Activated naive CD4-positive, alpha-beta T cell treated with anti-CD3 and anti-CD28 coated beads, Interleukin-2, amount 50 U/mL, for 72 hours (primary cell): ENCODE measurements around the gene PDP2. TPM values are rescaled to one million over a fixed set of nuclear protein-coding genes. Genes with fewer than 3 reads are reported as not detected.
A peak's percentile ranks its signal among the peaks of the same experiment; 100 is the strongest.
"Not testable (repeated sequence)": the region's sequence is repeated elsewhere in the genome, so short reads cannot be mapped to it uniquely, and the experiment has no call there.

Experiments
- ATAC-seq, 2 donors: fragments of 150-1000 bp; cut with Tn5 transposase; 2 replicates each; pipeline ENCODE4 v1.10.0; 2021; ENCODE audit warnings: mild to moderate bottlenecking in 2 of 2, moderate library complexity in 2 of 2
- DNase-seq, 2 donors: peaks; one replicate each; pipeline ENCODE4 v3.0.0; 2021 to 2022; ENCODE audit warnings: low spot score in 2 of 2
- H3K27ac Mint-ChIP-seq, 2 donors: one replicate each; pipeline ENCODE4 v1.8.0; 2022; ENCODE audit warnings: mild to moderate bottlenecking in 2 of 2, mixed read lengths in 2 of 2
- H3K36me3 Mint-ChIP-seq, 2 donors: one replicate each; pipeline ENCODE4 v1.8.0; 2022; ENCODE audit warnings: mixed read lengths in 2 of 2
- H3K9me3 Mint-ChIP-seq, 2 donors: one replicate each; pipeline ENCODE4 v1.8.0; 2022; ENCODE audit warnings: mixed read lengths in 2 of 2
- total RNA-seq, 2 donors: library from RNA; stranded (reverse); gene quantifications; one replicate each; pipeline ENCODE4 v1.2.3, GENCODE V29; 2022

Gene PDP2
- total RNA-seq, 2 donors from 2014 or later = 28.7 to 65.1 TPM

- ATAC-seq (no peak), DNase-seq (peak in 1 of 2 donors; percentile 26)
- Mint-ChIP-seq H3K36me3 (no peaks in the 10 kb centered on the region), H3K27ac (no peak overlapping the region), H3K9me3 (no peaks in the 10 kb centered on the region)
These were observed 30.8 kb upstream of the PDP2 start for GRCh38 chr16:66849549-66849948.

- DNase-seq (peak in 1 of 2 donors; percentile 34), ATAC-seq (no peak)
- H3K36me3 Mint-ChIP-seq = no peaks in the 10 kb centered on the region
- no peaks in the 10 kb centered on the region for H3K9me3 Mint-ChIP-seq
- peak overlapping the region in 1 of 2 donors; percentile 11 for H3K27ac Mint-ChIP-seq
These were observed 30.1 kb upstream of the PDP2 start for GRCh38 chr16:66850115-66850815.

- ATAC-seq (no peak), DNase-seq (peak in 1 of 2 donors; percentile 33)
- Mint-ChIP-seq H3K27ac (peak overlapping the region in 1 of 2 donors; percentile 11), H3K9me3 (no peaks in the 10 kb centered on the region), H3K36me3 (no peaks in the 10 kb centered on the region)
These were observed 28.9 kb upstream of the PDP2 start for GRCh38 chr16:66851166-66851964.

GRCh38 chr16:66853261-66854139 lies 26.8 kb upstream of the PDP2 start:
- ATAC-seq (no peak), DNase-seq (no peak)
- Mint-ChIP-seq H3K36me3 (no peaks in the 10 kb centered on the region), H3K27ac (no peak overlapping the region), H3K9me3 (no peaks in the 10 kb centered on the region)

GRCh38 chr16:66856184-66856730 lies 24.1 kb upstream of the PDP2 start:
- ATAC-seq (no peak), DNase-seq (no peak)
- Mint-ChIP-seq H3K27ac (no peak overlapping the region), H3K9me3 (no peaks in the 10 kb centered on the region), H3K36me3 (no peaks in the 10 kb centered on the region)

- Mint-ChIP-seq H3K27ac (no peak overlapping the region), H3K9me3 (no peaks in the 10 kb centered on the region), H3K36me3 (no peaks in the 10 kb centered on the region)
- DNase-seq (no peak), ATAC-seq (no peak)
These were observed 23.5 kb upstream of the PDP2 start for GRCh38 chr16:66856801-66857200.

- Mint-ChIP-seq H3K9me3 (no peaks in the 10 kb centered on the region), H3K36me3 (no peaks in the 10 kb centered on the region), H3K27ac (no peak overlapping the region)
- ATAC-seq (no peak), DNase-seq (no peak)
These were observed 22.9 kb upstream of the PDP2 start for GRCh38 chr16:66857437-66857836.

GRCh38 chr16:66858740-66859396 lies 21.4 kb upstream of the PDP2 start:
- H3K36me3 Mint-ChIP-seq = no peaks in the 10 kb centered on the region
- DNase-seq (no peak), ATAC-seq (no peak)
- no peaks in the 10 kb centered on the region for H3K9me3 Mint-ChIP-seq
- no peak overlapping the region for H3K27ac Mint-ChIP-seq

- ATAC-seq (no peak), DNase-seq (no peak)
- no peaks in the 10 kb centered on the region for H3K36me3 Mint-ChIP-seq
- H3K9me3 Mint-ChIP-seq = no peaks in the 10 kb centered on the region
- H3K27ac Mint-ChIP-seq = no peak overlapping the region
These were observed 20.8 kb upstream of the PDP2 start for GRCh38 chr16:66859397-66860068.

- Mint-ChIP-seq H3K36me3 (no peaks in the 10 kb centered on the region), H3K27ac (no peak overlapping the region), H3K9me3 (no peaks in the 10 kb centered on the region)
- DNase-seq (no peak), ATAC-seq (no peak)
These were observed 18.2 kb upstream of the PDP2 start for GRCh38 chr16:66862023-66862520.

- H3K36me3 Mint-ChIP-seq = no peaks in the 10 kb centered on the region
- no peak overlapping the region for H3K27ac Mint-ChIP-seq
- no peaks in the 10 kb centered on the region for H3K9me3 Mint-ChIP-seq
- ATAC-seq (no peak), DNase-seq (no peak)
These were observed 16.6 kb upstream of the PDP2 start for GRCh38 chr16:66863707-66864106.

- no peaks in the 10 kb centered on the region for H3K36me3 Mint-ChIP-seq
- no peak for ATAC-seq
- DNase-seq = no peak
- no peak overlapping the region for H3K27ac Mint-ChIP-seq
- no peaks in the 10 kb centered on the region for H3K9me3 Mint-ChIP-seq
These were observed 10.9 kb upstream of the PDP2 start for GRCh38 chr16:66869424-66869823.

GRCh38 chr16:66871363-66871762 lies 9.0 kb upstream of the PDP2 start:
- not testable (repeated sequence) for H3K36me3 Mint-ChIP-seq, H3K27ac Mint-ChIP-seq, ATAC-seq, H3K9me3 Mint-ChIP-seq, DNase-seq

- no peak overlapping the region for H3K27ac Mint-ChIP-seq
- DNase-seq = no peak
- H3K9me3 Mint-ChIP-seq = peaks cover 3 to 5% of the 10 kb centered on the region in 2 donors
- no peak for ATAC-seq
- H3K36me3 Mint-ChIP-seq = peaks cover 4 to 6% of the 10 kb centered on the region in 2 donors
These were observed 8.5 kb upstream of the PDP2 start for GRCh38 chr16:66871840-66872239.

- ATAC-seq (no peak), DNase-seq (no peak)
- Mint-ChIP-seq H3K27ac (peak overlapping the region in 1 of 2 donors; percentile 65), H3K36me3 (peaks cover 4 to 6% of the 10 kb centered on the region in 2 donors), H3K9me3 (peaks cover 3 to 5% of the 10 kb centered on the region in 2 donors)
These were observed 7.8 kb upstream of the PDP2 start for GRCh38 chr16:66872559-66872942.
